HepG2 (cell line): Measurements from ENCODE around the gene SMIM38.

ENCODE experiments used
- AHDC1 ChIP-seq: sonication (generic); formaldehyde crosslinking; IDR thresholded peaks from 2 replicates; pipeline ENCODE4 v1.5.1; 2020; ENCODE audit warnings: mild to moderate bottlenecking, missing genetic modification reagents, borderline replicate concordance
- CC2D1A ChIP-seq: sonication (generic); formaldehyde crosslinking; IDR thresholded peaks from 2 replicates; pipeline ENCODE4 v1.8.1; 2023; ENCODE audit warnings: mild to moderate bottlenecking, missing genetic modification reagents
- GMEB2 ChIP-seq: IDR thresholded peaks from 2 replicates; pipeline ENCODE4 v1.6.1; 2016; ENCODE audit warnings: missing biosample characterization, missing genetic modification reagents, low read depth
- GTF3A ChIP-seq: sonication (generic); formaldehyde crosslinking; conservative IDR thresholded peaks from 2 replicates; pipeline ENCODE4 v1.4.0; 2020; ENCODE audit warnings: mild to moderate bottlenecking, missing genetic modification reagents
- HDAC2 ChIP-seq: sonication (generic); formaldehyde crosslinking; IDR thresholded peaks from 2 replicates; pipeline ENCODE4 v1.4.0; 2020; ENCODE audit warnings: missing genetic modification reagents
- IKZF1 ChIP-seq: fragments of 450-650 bp; IDR thresholded peaks from 2 replicates; pipeline ENCODE4 v1.7.1; 2016
- PRPF4 ChIP-seq: fragments of 200-400 bp; formaldehyde crosslinking; IDR thresholded peaks from 2 replicates; pipeline ENCODE4 v1.6.1; 2016; ENCODE audit warnings: low read length, low read depth; ENCODE audit not compliant: poor library complexity, severe bottlenecking
- RXRA ChIP-seq: sonication (generic); formaldehyde crosslinking; IDR thresholded peaks from 2 replicates; pipeline ENCODE4 v1.5.1; 2020; ENCODE audit warnings: missing genetic modification reagents
- SUZ12 ChIP-seq: fragments of 150-350 bp; IDR thresholded peaks from 2 replicates; pipeline ENCODE4 v1.6.1; 2014; ENCODE audit warnings: low read depth, low read length
- TP53 ChIP-seq: sonication (generic); formaldehyde crosslinking; conservative IDR thresholded peaks from 2 replicates; pipeline ENCODE4 v1.4.0; 2020; ENCODE audit warnings: missing genetic modification reagents
- ZBTB8A ChIP-seq: sonication (generic); formaldehyde crosslinking; IDR thresholded peaks from 2 replicates; pipeline ENCODE4 v1.4.0; 2020; ENCODE audit warnings: mild to moderate bottlenecking, low read depth, missing genetic modification reagents, borderline replicate concordance
- ZKSCAN8 ChIP-seq: IDR thresholded peaks from 2 replicates; pipeline ENCODE4 v1.6.1; 2016; ENCODE audit warnings: borderline replicate concordance, missing genetic modification reagents, missing compliant biosample characterization
- ZSCAN5A ChIP-seq: sonication (generic); formaldehyde crosslinking; IDR thresholded peaks from 2 replicates; pipeline ENCODE4 v1.8.0; 2022; ENCODE audit warnings: mild to moderate bottlenecking, missing genetic modification reagents, borderline replicate concordance

GRCh38 chr11:69123593-69124545 is 31.9 kb upstream of the SMIM38 start:
- no peak for TF ChIP-seq ZBTB8A (CRISPR knock-in tag)
- TF ChIP-seq RXRA (CRISPR knock-in tag), result no peak
- no peak for TF ChIP-seq GMEB2 (CRISPR knock-in tag)
- TF ChIP-seq TP53 (CRISPR knock-in tag), result no peak
- no peak for TF ChIP-seq IKZF1
- no peak for TF ChIP-seq ZSCAN5A (CRISPR knock-in tag)
- TF ChIP-seq ZKSCAN8 (CRISPR knock-in tag), result no peak
- no peak for TF ChIP-seq AHDC1
- no peak for TF ChIP-seq PRPF4
- TF ChIP-seq CC2D1A (CRISPR knock-in tag), result no peak
- no peak for TF ChIP-seq SUZ12
- no peak for TF ChIP-seq GTF3A
- TF ChIP-seq HDAC2, result no peak
